GM18519 (cell line): ENCODE results near the gene DNAJC5.
"Not testable (repeated sequence)": the region's sequence is repeated elsewhere in the genome, so short reads cannot be mapped to it uniquely, and the experiment has no call there.

Experiments
- ATAC-seq: cut with Tn5 transposase; IDR thresholded peaks from one replicate; pipeline ENCODE4 v1.9.1; 2021; ENCODE audit warnings: mild to moderate bottlenecking, moderate library complexity; ENCODE audit not compliant: unreplicated experiment, low FRiP score

Gene DNAJC5

GRCh38 chr20:63963784-63964301 is 68.9 kb downstream of the DNAJC5 start:
- no peak for ATAC-seq

DNA sequence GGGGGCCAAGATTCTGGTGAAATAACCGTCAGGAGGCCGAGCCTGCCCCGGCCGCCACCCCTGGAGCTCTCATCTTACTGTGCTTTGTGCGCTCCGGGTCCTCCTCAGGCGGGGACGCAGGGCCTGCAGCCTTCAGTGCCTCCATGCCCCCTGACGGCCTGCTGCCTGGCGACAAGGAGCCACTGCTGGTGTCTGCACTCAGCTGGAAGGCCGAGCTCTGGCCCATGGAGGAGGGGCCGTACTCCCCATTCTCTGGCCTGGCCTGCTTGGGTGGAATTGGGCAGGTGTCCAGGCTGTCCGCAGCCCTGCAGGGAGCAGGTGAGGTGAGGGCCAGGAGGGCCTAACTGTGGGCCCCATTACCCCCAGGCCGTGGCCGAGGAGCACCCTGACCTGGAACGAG is 69.5 kb downstream of the DNAJC5 start:
- no peak for ATAC-seq

DNA sequence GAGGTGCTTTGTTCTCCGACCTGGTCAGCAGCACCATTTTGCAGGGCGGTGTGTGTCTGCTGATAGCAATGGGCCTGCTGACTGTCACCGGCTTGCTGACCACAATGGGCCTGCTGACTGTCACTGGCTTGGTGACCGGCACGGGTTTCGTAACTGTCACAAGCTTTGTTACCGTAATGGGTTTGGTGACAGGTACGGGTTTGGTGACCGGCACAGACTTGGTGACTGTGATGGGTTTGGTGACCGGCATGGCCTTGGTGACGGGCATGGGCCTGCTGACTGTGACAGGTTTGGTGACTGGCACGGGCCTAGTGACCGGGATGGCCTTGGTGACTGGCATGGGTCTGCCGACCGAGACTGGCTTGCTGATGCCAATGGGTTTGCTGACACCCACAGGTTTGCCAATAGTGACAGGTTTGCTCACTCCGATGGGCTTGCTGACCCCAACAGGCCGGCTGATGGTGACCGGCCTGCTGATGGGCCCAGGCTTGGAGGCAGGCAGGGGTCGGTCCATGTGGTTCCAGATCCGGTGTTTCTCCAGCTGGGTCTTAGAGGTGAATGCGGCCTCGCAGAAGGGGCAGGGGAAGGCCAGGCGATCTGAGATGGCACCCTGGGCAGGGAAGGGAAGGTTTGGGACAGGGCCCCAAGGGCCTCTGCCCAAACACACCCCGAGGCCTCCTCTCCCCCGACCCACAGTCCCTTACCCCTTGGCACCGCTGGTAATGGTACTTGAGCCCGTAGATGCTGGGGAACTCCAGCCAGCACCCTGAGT is 71.4 kb downstream of the DNAJC5 start:
- no peak for ATAC-seq

DNA sequence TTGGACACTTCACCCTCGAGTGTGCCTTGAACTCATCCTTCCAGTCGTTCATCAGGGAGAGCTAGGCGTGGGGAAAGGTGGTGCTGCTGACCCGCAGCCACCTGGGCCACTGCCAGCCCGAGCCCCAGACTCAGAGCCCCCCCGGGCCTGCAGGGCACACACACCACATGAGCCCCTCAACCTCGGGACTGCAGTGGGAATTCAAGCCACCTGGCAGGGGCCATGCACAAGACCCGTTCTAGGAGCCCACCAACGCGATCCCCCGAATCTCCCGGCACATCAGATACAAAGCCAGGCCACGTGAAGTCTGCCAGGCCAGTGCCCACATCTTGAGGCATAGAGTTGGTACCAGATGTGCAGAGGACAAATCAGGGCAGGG is 72.0 kb downstream of the DNAJC5 start:
- ATAC-seq = no peak

DNA sequence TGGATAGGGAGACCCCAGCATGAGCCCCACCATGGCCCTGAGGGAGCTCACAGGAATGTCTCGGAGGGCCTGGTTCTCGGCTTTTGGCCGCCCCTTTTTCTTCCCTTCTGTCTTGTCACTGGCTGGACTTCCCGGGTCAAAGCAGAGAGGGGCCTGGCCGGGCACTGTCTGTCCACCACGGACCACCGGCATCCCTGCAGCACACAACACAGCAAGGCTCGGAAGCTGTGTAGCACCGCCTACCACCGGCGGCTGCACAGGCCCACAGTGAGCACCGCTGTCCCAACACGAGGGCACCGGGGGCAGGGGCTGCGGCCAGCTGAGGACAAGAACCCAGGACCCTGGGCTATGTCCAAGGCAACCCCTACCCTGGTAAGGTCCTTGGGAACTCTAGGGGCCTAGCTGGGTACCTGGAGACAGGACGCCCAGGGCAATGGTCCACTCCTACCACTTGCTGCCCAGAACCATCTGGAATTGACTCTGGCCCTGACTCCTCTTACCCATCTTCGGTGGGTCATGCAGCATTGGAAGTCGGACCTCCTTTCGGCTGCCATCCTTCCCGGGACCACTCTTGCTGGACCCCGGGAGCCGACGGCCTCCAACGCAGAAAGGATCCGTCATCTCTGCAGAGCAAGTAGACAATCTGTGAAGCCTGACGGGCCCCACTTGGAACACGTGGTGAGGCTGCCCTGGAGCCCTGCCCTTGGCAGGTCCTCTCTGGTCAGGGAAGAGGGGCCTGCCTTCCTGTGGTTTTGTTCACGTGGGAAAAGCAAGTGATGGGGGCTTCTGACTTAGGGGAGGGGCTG is 72.6 kb downstream of the DNAJC5 start:
- no peak for ATAC-seq

GRCh38 chr20:63968136-63968927 is 73.4 kb downstream of the DNAJC5 start:
- ATAC-seq = no peak

DNA sequence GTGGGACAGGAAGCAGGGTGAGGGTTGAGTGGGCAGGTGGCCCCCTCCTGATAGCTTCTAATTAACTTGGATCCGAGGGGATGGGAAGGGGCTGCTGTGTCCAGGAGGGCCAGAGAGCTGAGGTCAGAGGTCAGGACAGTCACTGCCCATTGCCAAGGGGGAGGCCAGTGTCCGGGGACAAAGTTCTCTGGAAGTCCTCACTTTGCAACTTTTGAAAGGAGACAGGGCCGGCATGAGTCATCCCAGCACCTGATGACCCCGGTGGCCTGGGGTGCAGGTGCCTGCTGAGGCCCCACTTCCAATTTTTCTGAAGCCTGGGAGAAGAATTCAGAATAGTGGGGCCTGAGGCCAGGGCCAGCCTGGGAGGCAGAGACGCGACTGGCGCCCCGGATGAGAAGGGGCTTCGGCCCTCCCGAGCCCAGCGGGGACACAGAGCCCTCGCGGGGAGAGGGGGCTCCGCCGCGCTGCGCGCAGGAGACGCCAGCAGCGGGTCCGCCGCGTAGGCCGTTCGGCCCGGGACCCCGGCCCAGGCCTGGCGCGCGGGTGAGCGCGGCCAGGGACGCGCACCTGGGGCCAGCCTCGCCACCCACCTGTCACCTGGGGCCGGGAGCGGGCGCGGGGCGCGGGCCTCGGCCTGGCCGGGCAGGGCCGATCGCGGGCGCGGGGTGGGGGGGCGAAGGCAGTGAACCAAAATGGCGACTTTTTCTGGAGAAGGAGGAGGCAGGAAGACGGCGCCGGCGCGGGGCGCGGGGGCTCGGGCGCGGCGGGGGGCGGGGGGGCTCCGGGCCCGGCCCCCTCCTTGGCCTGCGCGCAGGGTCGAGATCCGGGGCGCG is 74.2 kb downstream of the DNAJC5 start:
- no peak for ATAC-seq

GRCh38 chr20:63969838-63970713 is 75.2 kb downstream of the DNAJC5 start, which contains the start of gene ZNF512B:
ZNF512B (minus strand) TSS chr20:63969930; CDS start chr20:63967950, 1,980 bp downstream.
- ATAC-seq = no peak

- ATAC-seq = no peak
Measured at GRCh38 chr20:63970714-63971431, 75.9 kb downstream of the DNAJC5 start.

- not testable (repeated sequence) for ATAC-seq
Measured at GRCh38 chr20:63971960-63972311, 77.0 kb downstream of the DNAJC5 start.

GRCh38 chr20:63972312-63973159 is 77.6 kb downstream of the DNAJC5 start:
- ATAC-seq = no peak

DNA sequence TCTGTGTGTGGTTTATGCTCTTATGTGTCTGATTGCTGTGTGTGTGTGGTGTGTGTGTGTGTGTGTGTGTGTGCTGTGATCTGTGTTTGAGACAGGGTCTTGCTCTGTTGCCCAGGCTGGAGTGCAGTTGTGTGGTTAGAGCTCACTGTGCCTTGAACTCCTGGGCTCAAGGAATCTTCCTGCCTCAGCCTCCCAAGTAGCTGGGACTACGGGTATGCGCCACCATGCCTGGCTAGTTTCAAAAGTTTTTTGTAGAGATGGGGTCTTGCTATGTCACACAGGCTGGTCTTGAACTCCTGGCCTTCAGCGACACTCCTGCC is 78.2 kb downstream of the DNAJC5 start:
- no peak for ATAC-seq

GRCh38 chr20:63973636-63974401 is 78.9 kb downstream of the DNAJC5 start:
- ATAC-seq = no peak

- no peak for ATAC-seq
Measured at GRCh38 chr20:63974402-63975200, 79.7 kb downstream of the DNAJC5 start.

- not testable (repeated sequence) for ATAC-seq
Measured at GRCh38 chr20:63976511-63976910, 81.6 kb downstream of the DNAJC5 start.
